Liver (tissue), 9 donors: ENCODE data around the gene PCMTD2. TPM values are rescaled to one million over a fixed set of nuclear protein-coding genes. Genes with fewer than 3 reads are reported as not detected.

Source experiments
- DNase-seq: peaks from one replicate; pipeline ENCODE4 v3.0.0-alpha.2; 2017; ENCODE audit warnings: low spot score
- H3K27ac ChIP-seq, 2 donors: one replicate each; pipeline ENCODE4 v1.7.0; 2013; ENCODE audit warnings: inconsistent platforms in 2 of 2, low read length in 2 of 2, control low read depth in 1 of 2, low read depth in 1 of 2, mild to moderate bottlenecking in 1 of 2
- H3K27me3 ChIP-seq, 4 donors: one replicate each; pipeline versions ENCODE4 v1.6.1 to v1.7.0; 2013; ENCODE audit warnings: low read length in 3 of 4, inconsistent platforms in 1 of 4, mild to moderate bottlenecking in 1 of 4, moderate library complexity in 1 of 4; ENCODE audit not compliant: control insufficient read depth in 4 of 4, insufficient read depth in 4 of 4
- H3K36me3 ChIP-seq, 4 donors: one replicate each; pipeline versions ENCODE4 v1.6.1 to v1.7.0; 2013; ENCODE audit warnings: low read length in 3 of 4, mild to moderate bottlenecking in 3 of 4, low read depth in 1 of 4, moderate library complexity in 1 of 4; ENCODE audit not compliant: control insufficient read depth in 4 of 4, insufficient read depth in 3 of 4
- H3K4me1 ChIP-seq, 4 donors: one replicate each; pipeline versions ENCODE4 v1.6.1 to v1.7.0; 2013; ENCODE audit warnings: low read length in 3 of 4, mild to moderate bottlenecking in 3 of 4, moderate library complexity in 1 of 4; ENCODE audit not compliant: control insufficient read depth in 4 of 4, insufficient read depth in 4 of 4
- H3K4me3 ChIP-seq, 3 donors: one replicate each; pipeline versions ENCODE4 v1.6.1 to v1.7.0; 2013; ENCODE audit warnings: low read length in 3 of 3, control low read depth in 1 of 3, low read depth in 1 of 3, mild to moderate bottlenecking in 1 of 3
- H3K9ac ChIP-seq, 2 donors: one replicate each; pipeline ENCODE4 v1.7.0; 2013; ENCODE audit warnings: low read length in 2 of 2, mild to moderate bottlenecking in 2 of 2, moderate library complexity in 2 of 2, control low read depth in 1 of 2, low read depth in 1 of 2
- H3K9me3 ChIP-seq, 4 donors: one replicate each; pipeline versions ENCODE4 v1.6.1 to v1.7.0; 2013; ENCODE audit warnings: low read length in 3 of 4; ENCODE audit not compliant: control insufficient read depth in 4 of 4
- EGR1 ChIP-seq, 2 donors: IDR thresholded peaks; 2 replicates each; pipeline ENCODE4 v1.6.1; 2016 to 2018; ENCODE audit warnings: antibody characterized with exemption in 2 of 2, low read depth in 2 of 2
- FOXA1 ChIP-seq: IDR thresholded peaks from 2 replicates; pipeline ENCODE4 v1.6.1; 2016; ENCODE audit warnings: antibody characterized with exemption
- FOXA2 ChIP-seq: IDR thresholded peaks from 2 replicates; pipeline ENCODE4 v1.6.1; 2016; ENCODE audit warnings: antibody characterized with exemption
- GABPA ChIP-seq, 2 donors: IDR thresholded peaks in 1 of 2; conservative IDR thresholded peaks in 1 of 2; 2 replicates each; pipeline ENCODE4 v1.6.1; 2016; ENCODE audit warnings: antibody characterized with exemption in 2 of 2, mild to moderate bottlenecking in 1 of 2, moderate library complexity in 1 of 2
- HNF4A ChIP-seq, 2 donors: conservative IDR thresholded peaks; 2 replicates each; pipeline ENCODE4 v1.6.1; 2016; ENCODE audit warnings: antibody characterized with exemption in 2 of 2, mild to moderate bottlenecking in 2 of 2
- HNF4G ChIP-seq: IDR thresholded peaks from 2 replicates; pipeline ENCODE4 v1.6.1; 2016; ENCODE audit warnings: antibody characterized with exemption
- JUND ChIP-seq, 2 donors: IDR thresholded peaks; 2 replicates each; pipeline ENCODE4 v1.6.1; 2016; ENCODE audit warnings: antibody characterized with exemption in 2 of 2
- NR2F2 ChIP-seq: IDR thresholded peaks from 2 replicates; pipeline ENCODE4 v1.6.1; 2016; ENCODE audit warnings: antibody characterized with exemption
- RAD21 ChIP-seq, 2 donors: IDR thresholded peaks; 2 replicates each; pipeline ENCODE4 v1.6.1; 2016; ENCODE audit warnings: antibody characterized with exemption in 2 of 2, mild to moderate bottlenecking in 2 of 2
- RXRA ChIP-seq, 2 donors: IDR thresholded peaks; 2 replicates each; pipeline ENCODE4 v1.6.1; 2017 to 2018; ENCODE audit warnings: antibody characterized with exemption in 2 of 2, mild to moderate bottlenecking in 1 of 2
- SP1 ChIP-seq: IDR thresholded peaks from 2 replicates; pipeline ENCODE4 v1.6.1; 2018; ENCODE audit warnings: antibody characterized with exemption, mild to moderate bottlenecking
- TAF1 ChIP-seq: conservative IDR thresholded peaks from 2 replicates; pipeline ENCODE4 v1.6.1; 2016; ENCODE audit warnings: antibody characterized with exemption, mild to moderate bottlenecking
- YY1 ChIP-seq: IDR thresholded peaks from 2 replicates; pipeline ENCODE4 v1.6.1; 2016; ENCODE audit warnings: antibody characterized with exemption, mild to moderate bottlenecking
- WGBS: extraction: QIAGEN DNeasy Blood & Tissue Kit; methylation state at CpG from one replicate; pipeline ENCODE4 v1.1.7; 2013; 5-methylcytosine and 5-hydroxymethylcytosine counted together
- polyA plus RNA-seq, 2 donors: library from polyadenylated mRNA; stranded (reverse) in 1 of 2; unstranded in 1 of 2; fragments of 200-250 nt in 1 of 2; fragments of >200 nt in 1 of 2; fragmentation: Nextera tagmentation in 1 of 2; extraction: Ambion mirVana in 1 of 2; gene quantifications; one replicate each; pipeline versions ENCODE4 v1.2.1 to v1.2.3, GENCODE V29; 2013 to 2015
- total RNA-seq, 2 donors: library from RNA; depleted of rRNA; stranded (reverse); fragments of >200 nt; gene quantifications; one replicate each; pipeline ENCODE4 v1.2.3, GENCODE V29; 2014
- TF ChIP-seq, protein P1 (sequence below): IDR thresholded peaks from 2 replicates; pipeline ENCODE4 v1.6.1; 2016; ENCODE audit warnings: antibody characterized with exemption
- TF ChIP-seq, protein P2 (sequence below): fragments of 150-350 bp; IDR thresholded peaks from 2 replicates; pipeline ENCODE4 v1.5.1; 2017; ENCODE audit warnings: improper control_type of control experiment, low read depth, low read length; ENCODE audit not compliant: missing input control
- TF ChIP-seq, protein P3 (sequence below): IDR thresholded peaks from 2 replicates; pipeline ENCODE4 v1.6.1; 2016; ENCODE audit warnings: antibody characterized with exemption
- TF ChIP-seq, protein P4 (sequence below): IDR thresholded peaks from 2 replicates; pipeline ENCODE4 v1.6.1; 2016; ENCODE audit warnings: antibody characterized with exemption
- TF ChIP-seq, protein P5 (sequence below): IDR thresholded peaks from 2 replicates; pipeline ENCODE4 v1.6.1; 2016; ENCODE audit warnings: antibody characterized with exemption, mild to moderate bottlenecking
- donor health status: healthy.
- donor health status: healthy.
- donor health status: healthy.
- donor health status: healthy.
- donor health status: healthy.

Gene PCMTD2
- total and polyA plus RNA-seq, 4 donors, result 12.7 to 74.4 (median 25.4) TPM

DNA sequence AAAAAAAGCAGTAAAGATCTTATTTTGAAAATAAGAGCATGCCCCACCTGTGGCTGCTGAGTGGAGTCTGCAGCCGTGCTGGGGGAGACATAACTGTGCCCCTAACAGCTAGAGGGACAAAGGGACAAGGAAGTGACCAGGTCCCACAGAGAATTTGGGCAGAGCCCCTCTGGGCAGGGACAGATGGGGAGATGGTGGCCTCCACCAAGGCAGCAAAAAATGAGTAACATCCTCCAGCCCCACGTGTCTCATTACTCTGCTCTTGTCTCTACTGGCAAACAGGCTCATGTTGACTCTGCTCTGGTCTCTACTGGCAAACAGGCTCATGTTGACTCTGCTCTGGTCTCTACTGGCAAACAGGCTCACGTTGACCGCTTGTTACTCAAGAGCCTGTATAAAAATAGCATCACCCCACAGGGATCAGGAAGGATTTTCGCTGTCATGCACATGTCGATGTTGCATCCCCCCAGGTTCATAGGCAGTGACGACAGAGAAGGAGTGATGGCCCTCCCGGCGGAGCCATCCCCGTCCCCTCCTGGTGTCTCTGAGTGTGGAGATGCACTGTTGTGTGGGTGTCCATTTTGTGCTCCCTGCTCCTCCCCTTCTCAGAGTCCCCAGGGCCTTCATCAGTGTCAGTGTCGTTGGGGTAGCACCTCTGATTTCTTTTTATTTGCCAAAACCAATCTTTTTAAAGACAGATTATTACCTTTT lies 17.3 kb upstream of the PCMTD2 start:
- Histone ChIP-seq H3K9me3 (no peaks in the 10 kb centered on the region), H3K4me1 (peaks cover 26 to 55% (median 44%) of the 10 kb centered on the region in 4 donors), H3K27ac (peak overlapping the region; percentile 77 to 91), H3K36me3 (no peaks in the 10 kb centered on the region), H3K27me3 (no peaks in the 10 kb centered on the region), H3K9ac (no peak overlapping the region), H3K4me3 (no peak overlapping the region)
- DNase-seq, result no peak
- WGBS, result 51% methylated on average over 11 of the region's 11 CpGs
- peak in 1 of 2 donors; percentile 52 for TF ChIP-seq JUND (IDR thresholded peaks at IDR 0.05)
- TF ChIP-seq, protein P1, sequence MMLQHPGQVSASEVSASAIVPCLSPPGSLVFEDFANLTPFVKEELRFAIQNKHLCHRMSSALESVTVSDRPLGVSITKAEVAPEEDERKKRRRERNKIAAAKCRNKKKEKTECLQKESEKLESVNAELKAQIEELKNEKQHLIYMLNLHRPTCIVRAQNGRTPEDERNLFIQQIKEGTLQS, result peak; percentile 17
- TF ChIP-seq RXRA (IDR thresholded peaks at IDR 0.05), result peak; percentile 80 to 92
- TF ChIP-seq HNF4G, result no peak
- TF ChIP-seq, protein P2, sequence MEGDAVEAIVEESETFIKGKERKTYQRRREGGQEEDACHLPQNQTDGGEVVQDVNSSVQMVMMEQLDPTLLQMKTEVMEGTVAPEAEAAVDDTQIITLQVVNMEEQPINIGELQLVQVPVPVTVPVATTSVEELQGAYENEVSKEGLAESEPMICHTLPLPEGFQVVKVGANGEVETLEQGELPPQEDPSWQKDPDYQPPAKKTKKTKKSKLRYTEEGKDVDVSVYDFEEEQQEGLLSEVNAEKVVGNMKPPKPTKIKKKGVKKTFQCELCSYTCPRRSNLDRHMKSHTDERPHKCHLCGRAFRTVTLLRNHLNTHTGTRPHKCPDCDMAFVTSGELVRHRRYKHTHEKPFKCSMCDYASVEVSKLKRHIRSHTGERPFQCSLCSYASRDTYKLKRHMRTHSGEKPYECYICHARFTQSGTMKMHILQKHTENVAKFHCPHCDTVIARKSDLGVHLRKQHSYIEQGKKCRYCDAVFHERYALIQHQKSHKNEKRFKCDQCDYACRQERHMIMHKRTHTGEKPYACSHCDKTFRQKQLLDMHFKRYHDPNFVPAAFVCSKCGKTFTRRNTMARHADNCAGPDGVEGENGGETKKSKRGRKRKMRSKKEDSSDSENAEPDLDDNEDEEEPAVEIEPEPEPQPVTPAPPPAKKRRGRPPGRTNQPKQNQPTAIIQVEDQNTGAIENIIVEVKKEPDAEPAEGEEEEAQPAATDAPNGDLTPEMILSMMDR, result no peak
- TF ChIP-seq YY1, result peak; percentile 83
- TF ChIP-seq SP1, result peak; percentile 87
- TF ChIP-seq, protein P3, sequence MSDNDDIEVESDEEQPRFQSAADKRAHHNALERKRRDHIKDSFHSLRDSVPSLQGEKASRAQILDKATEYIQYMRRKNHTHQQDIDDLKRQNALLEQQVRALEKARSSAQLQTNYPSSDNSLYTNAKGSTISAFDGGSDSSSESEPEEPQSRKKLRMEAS, result peak; percentile 88
- TF ChIP-seq EGR1 (IDR thresholded peaks at IDR 0.05; ENCODE audit: low read depth in 2 of 2), result no peak
- TF ChIP-seq, protein P4, sequence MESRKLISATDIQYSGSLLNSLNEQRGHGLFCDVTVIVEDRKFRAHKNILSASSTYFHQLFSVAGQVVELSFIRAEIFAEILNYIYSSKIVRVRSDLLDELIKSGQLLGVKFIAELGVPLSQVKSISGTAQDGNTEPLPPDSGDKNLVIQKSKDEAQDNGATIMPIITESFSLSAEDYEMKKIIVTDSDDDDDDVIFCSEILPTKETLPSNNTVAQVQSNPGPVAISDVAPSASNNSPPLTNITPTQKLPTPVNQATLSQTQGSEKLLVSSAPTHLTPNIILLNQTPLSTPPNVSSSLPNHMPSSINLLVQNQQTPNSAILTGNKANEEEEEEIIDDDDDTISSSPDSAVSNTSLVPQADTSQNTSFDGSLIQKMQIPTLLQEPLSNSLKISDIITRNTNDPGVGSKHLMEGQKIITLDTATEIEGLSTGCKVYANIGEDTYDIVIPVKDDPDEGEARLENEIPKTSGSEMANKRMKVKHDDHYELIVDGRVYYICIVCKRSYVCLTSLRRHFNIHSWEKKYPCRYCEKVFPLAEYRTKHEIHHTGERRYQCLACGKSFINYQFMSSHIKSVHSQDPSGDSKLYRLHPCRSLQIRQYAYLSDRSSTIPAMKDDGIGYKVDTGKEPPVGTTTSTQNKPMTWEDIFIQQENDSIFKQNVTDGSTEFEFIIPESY, result peak; percentile 50
- TF ChIP-seq, protein P5, sequence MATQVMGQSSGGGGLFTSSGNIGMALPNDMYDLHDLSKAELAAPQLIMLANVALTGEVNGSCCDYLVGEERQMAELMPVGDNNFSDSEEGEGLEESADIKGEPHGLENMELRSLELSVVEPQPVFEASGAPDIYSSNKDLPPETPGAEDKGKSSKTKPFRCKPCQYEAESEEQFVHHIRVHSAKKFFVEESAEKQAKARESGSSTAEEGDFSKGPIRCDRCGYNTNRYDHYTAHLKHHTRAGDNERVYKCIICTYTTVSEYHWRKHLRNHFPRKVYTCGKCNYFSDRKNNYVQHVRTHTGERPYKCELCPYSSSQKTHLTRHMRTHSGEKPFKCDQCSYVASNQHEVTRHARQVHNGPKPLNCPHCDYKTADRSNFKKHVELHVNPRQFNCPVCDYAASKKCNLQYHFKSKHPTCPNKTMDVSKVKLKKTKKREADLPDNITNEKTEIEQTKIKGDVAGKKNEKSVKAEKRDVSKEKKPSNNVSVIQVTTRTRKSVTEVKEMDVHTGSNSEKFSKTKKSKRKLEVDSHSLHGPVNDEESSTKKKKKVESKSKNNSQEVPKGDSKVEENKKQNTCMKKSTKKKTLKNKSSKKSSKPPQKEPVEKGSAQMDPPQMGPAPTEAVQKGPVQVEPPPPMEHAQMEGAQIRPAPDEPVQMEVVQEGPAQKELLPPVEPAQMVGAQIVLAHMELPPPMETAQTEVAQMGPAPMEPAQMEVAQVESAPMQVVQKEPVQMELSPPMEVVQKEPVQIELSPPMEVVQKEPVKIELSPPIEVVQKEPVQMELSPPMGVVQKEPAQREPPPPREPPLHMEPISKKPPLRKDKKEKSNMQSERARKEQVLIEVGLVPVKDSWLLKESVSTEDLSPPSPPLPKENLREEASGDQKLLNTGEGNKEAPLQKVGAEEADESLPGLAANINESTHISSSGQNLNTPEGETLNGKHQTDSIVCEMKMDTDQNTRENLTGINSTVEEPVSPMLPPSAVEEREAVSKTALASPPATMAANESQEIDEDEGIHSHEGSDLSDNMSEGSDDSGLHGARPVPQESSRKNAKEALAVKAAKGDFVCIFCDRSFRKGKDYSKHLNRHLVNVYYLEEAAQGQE, result peak; percentile 72
- TF ChIP-seq NR2F2, result no peak
- TF ChIP-seq HNF4A (conservative IDR thresholded peaks at IDR 0.05), result peak; percentile 71 to 85
- no peak for TF ChIP-seq TAF1
- TF ChIP-seq FOXA1, result peak; percentile 99
- peak in 1 of 2 donors; percentile 12 for TF ChIP-seq GABPA (IDR thresholded peaks at IDR 0.05 in 1 of 2, conservative IDR thresholded peaks at IDR 0.05 in 1 of 2)
- TF ChIP-seq RAD21 (IDR thresholded peaks at IDR 0.05), result peak in 1 of 2 donors; percentile 30
- TF ChIP-seq FOXA2, result peak; percentile 100
